PC-3 (cell line): ENCODE measurements around the gene DENND11.

Source experiments
- EZH2 ChIP-seq: fragments of 300-600 bp; sonication (generic); IDR thresholded peaks from one replicate; pipeline ENCODE4 v1.6.1; 2017; ENCODE audit warnings: antibody characterized with exemption, mild to moderate bottlenecking, low read length; ENCODE audit not compliant: unreplicated experiment
- EZH2phosphoT487 ChIP-seq: fragments of 300-600 bp; sonication (generic); IDR thresholded peaks from 2 replicates; pipeline ENCODE4 v1.6.1; 2018; ENCODE audit warnings: mild to moderate bottlenecking, antibody characterized with exemption, low read length, borderline replicate concordance
- TF ChIP-seq, protein P1 (sequence below): fragments of 300-600 bp; sonication (generic); conservative IDR thresholded peaks from 2 replicates; pipeline ENCODE4 v1.5.1; 2017; ENCODE audit warnings: antibody characterized with exemption, low read depth, mild to moderate bottlenecking, low read length

GRCh38 chr7:141748396-141748795 lies 46.4 kb upstream of the DENND11 start:
- TF ChIP-seq, protein P1, sequence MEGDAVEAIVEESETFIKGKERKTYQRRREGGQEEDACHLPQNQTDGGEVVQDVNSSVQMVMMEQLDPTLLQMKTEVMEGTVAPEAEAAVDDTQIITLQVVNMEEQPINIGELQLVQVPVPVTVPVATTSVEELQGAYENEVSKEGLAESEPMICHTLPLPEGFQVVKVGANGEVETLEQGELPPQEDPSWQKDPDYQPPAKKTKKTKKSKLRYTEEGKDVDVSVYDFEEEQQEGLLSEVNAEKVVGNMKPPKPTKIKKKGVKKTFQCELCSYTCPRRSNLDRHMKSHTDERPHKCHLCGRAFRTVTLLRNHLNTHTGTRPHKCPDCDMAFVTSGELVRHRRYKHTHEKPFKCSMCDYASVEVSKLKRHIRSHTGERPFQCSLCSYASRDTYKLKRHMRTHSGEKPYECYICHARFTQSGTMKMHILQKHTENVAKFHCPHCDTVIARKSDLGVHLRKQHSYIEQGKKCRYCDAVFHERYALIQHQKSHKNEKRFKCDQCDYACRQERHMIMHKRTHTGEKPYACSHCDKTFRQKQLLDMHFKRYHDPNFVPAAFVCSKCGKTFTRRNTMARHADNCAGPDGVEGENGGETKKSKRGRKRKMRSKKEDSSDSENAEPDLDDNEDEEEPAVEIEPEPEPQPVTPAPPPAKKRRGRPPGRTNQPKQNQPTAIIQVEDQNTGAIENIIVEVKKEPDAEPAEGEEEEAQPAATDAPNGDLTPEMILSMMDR: no peak
- TF ChIP-seq EZH2phosphoT487 (no peak), EZH2 (no peak)
